ENCODE results near the gene OMD. TPM values are rescaled to one million over a fixed set of nuclear protein-coding genes. Genes with fewer than 3 reads are reported as not detected.

OMD gene
- total and polyA plus RNA-seq, 2 of the 8 experiments (the other 6 are each of a cell fraction or from before 2014, with no cell fraction given): not detected

- Histone ChIP-seq H3K4me2 (ENCODE audit: insufficient read depth in 1 of 2, low read depth in 2 of 2, low read length in 2 of 2) (no peak overlapping the region), H3K9me3 (ENCODE audit: insufficient read depth in 2 of 2, low read depth in 1 of 2, low read length in 1 of 2) (no peaks in the 10 kb centered on the region), H2BK20ac (ENCODE audit: low read length) (no peak overlapping the region), H2AFZ (ENCODE audit: low read length) (no peak overlapping the region), H3K4ac (replicated peaks; ENCODE audit: insufficient read length, low read depth, low read length) (no peak overlapping the region), H3K27me3 (replicated peaks in 1 of 4; ENCODE audit: control insufficient read depth in 3 of 4, extremely low read depth in 1 of 4, insufficient read depth in 3 of 4, low read length in 3 of 4) (no peaks in the 10 kb centered on the region), H3K36me3 (ENCODE audit: control insufficient read depth in 2 of 4, insufficient read depth in 4 of 4, low read length in 3 of 4) (no peaks in the 10 kb centered on the region), H2BK12ac (ENCODE audit: low read depth, low read length) (no peak overlapping the region), H3K79me1 (ENCODE audit: low read depth, low read length) (no peaks in the 10 kb centered on the region), H2BK120ac (replicated peaks; ENCODE audit: low read depth, low read length) (no peak overlapping the region), H3K18ac (ENCODE audit: extremely low read depth, low read length) (no peak overlapping the region), H2BK5ac (ENCODE audit: low read depth, low read length) (no peak overlapping the region), H3K79me2 (ENCODE audit: control insufficient read depth in 1 of 2, insufficient read depth in 2 of 2, low read length in 2 of 2) (0 out of 4 replicates have a peak, but pooled peaks cover 0 to 4% of the 10 kb centered on the region in 2 experiments), H3K23me2 (ENCODE audit: low read depth, low read length) (no peaks in the 10 kb centered on the region), H4K91ac (replicated peaks; ENCODE audit: insufficient read length, low read length) (no peak overlapping the region), H3K14ac (ENCODE audit: insufficient read length) (no peak overlapping the region), H3K27ac (ENCODE audit: low read depth, low read length) (no peak overlapping the region), H4K5ac (ENCODE audit: insufficient read length, low read depth, low read length) (no peak overlapping the region), H2AK5ac (ENCODE audit: low read depth, low read length) (no peak overlapping the region), H4K8ac (ENCODE audit: extremely low read depth, insufficient read depth, low read length) (no peak overlapping the region), H4K20me1 (replicated peaks in 1 of 2; ENCODE audit: control insufficient read depth in 1 of 2, insufficient read depth in 2 of 2, low read length in 2 of 2) (no peaks in the 10 kb centered on the region), H3K56ac (replicated peaks; ENCODE audit: insufficient read length, low read depth, low read length) (no peak overlapping the region), H3K23ac (ENCODE audit: insufficient read length) (no peak overlapping the region), H3K4me1 (replicated peaks in 1 of 4; ENCODE audit: control insufficient read depth in 3 of 4, insufficient read depth in 4 of 4, low read length in 3 of 4) (no peaks in the 10 kb centered on the region), H2BK15ac (ENCODE audit: low read length) (no peak overlapping the region), H3K4me3 (ENCODE audit: extremely low read depth in 1 of 4, insufficient read depth in 2 of 4, low read depth in 3 of 4, low read length in 4 of 4) (no peak overlapping the region), H3K9ac (replicated peaks in 1 of 4; ENCODE audit: extremely low read depth in 1 of 4, low read depth in 3 of 4, low read length in 3 of 4) (no peak overlapping the region)
- WGBS, 2 experiments (ENCODE audit: extremely low coverage in 1 of 2, insufficient coverage in 1 of 2, insufficient read length in 1 of 2, insufficient replicate concordance in 2 of 2, low coverage in 1 of 2, low lambda C conversion rate in 2 of 2, missing lambda C conversion rate in 1 of 2): 79% methylated on average over 1 of the region's 1 CpG; no CpG with 5 or more reads in 1 of the 2 experiments
- no peak for FAIRE-seq
- POLR2A ChIA-PET (ENCODE audit: partially characterized antibody): no interaction called here
- CTCF ChIA-PET (ENCODE audit: partially characterized antibody): no interaction called here
- no peak for DNase-seq (ENCODE audit: low read depth in 1 of 2, low spot score in 2 of 2)
- no peak for TF ChIP-seq CBX8 (IDR thresholded peaks at IDR 0.05; ENCODE audit: borderline replicate concordance, low read depth, low read length)
Observed at GRCh38 chr9:92402360-92402759, 21.9 kb downstream of the OMD start.

Measured in H1 (cell line).